ENCODE results near the gene ZIC1. TPM values are rescaled to one million over a fixed set of nuclear protein-coding genes. Genes with fewer than 3 reads are reported as not detected.

ZIC1 gene
- total RNA-seq, 2 donors from 2014 or later: not detected

GRCh38 chr3:147425388-147425850, 16.3 kb downstream of the ZIC1 start:
- ATAC-seq (no peak), DNase-seq (no peak)
- no peaks in the 10 kb centered on the region for H3K36me3 ChIP-seq (replicated peaks in 1 of 2; ENCODE audit: insufficient read depth in 1 of 2, low read depth in 2 of 2)
- peaks cover 0 to 39% of the 10 kb centered on the region in 2 donors for H3K27me3 ChIP-seq
- no peak for TF ChIP-seq CTCF (IDR thresholded peaks at IDR 0.05)
- no peak for TF ChIP-seq POLR2A (IDR thresholded peaks at IDR 0.05)
- no peak overlapping the region for H3K4me3 ChIP-seq
- WGBS, 2 donors: 20 to 24% methylated on average over 1 of the region's 1 CpG
- no peaks in the 10 kb centered on the region for H3K4me1 ChIP-seq
- no peak overlapping the region for H3K27ac ChIP-seq
- no peaks in the 10 kb centered on the region for H3K9me3 ChIP-seq
- intact Hi-C loops (cut with DNase I): no loop called here

GRCh38 chr3:147426931-147427330, 17.8 kb downstream of the ZIC1 start:
- DNase-seq (no peak), ATAC-seq (no peak)
- peaks cover 0 to 24% of the 10 kb centered on the region in 2 donors for H3K27me3 ChIP-seq
- no peaks in the 10 kb centered on the region for H3K4me1 ChIP-seq
- 80 to 90% methylated on average over 2 of the region's 2 CpGs for WGBS, 2 donors
- H3K9me3 ChIP-seq: no peaks in the 10 kb centered on the region
- TF ChIP-seq POLR2A (IDR thresholded peaks at IDR 0.05) (no peak), CTCF (IDR thresholded peaks at IDR 0.05) (no peak)
- no peaks in the 10 kb centered on the region for H3K36me3 ChIP-seq (replicated peaks in 1 of 2; ENCODE audit: insufficient read depth in 1 of 2, low read depth in 2 of 2)
- intact Hi-C loops (cut with DNase I): no loop called here
- no peak overlapping the region for H3K27ac ChIP-seq
- no peak overlapping the region for H3K4me3 ChIP-seq

- no peak for TF ChIP-seq POLR2A (IDR thresholded peaks at IDR 0.05)
- no peak for TF ChIP-seq CTCF (IDR thresholded peaks at IDR 0.05)
- ATAC-seq (no peak), DNase-seq (no peak)
- Histone ChIP-seq H3K4me1 (no peaks in the 10 kb centered on the region), H3K27ac (no peak overlapping the region), H3K9me3 (no peaks in the 10 kb centered on the region), H3K4me3 (no peak overlapping the region), H3K27me3 (peaks cover 0 to 20% of the 10 kb centered on the region in 2 donors), H3K36me3 (replicated peaks in 1 of 2; ENCODE audit: insufficient read depth in 1 of 2, low read depth in 2 of 2) (no peaks in the 10 kb centered on the region)
- intact Hi-C loops (cut with DNase I): no loop called here
- WGBS, 2 donors: 50 to 56% methylated on average over 3 of the region's 3 CpGs
Observed at GRCh38 chr3:147427746-147428145, 18.6 kb downstream of the ZIC1 start.

- Histone ChIP-seq H3K27me3 (peaks cover 0 to 15% of the 10 kb centered on the region in 2 donors), H3K27ac (no peak overlapping the region), H3K4me1 (no peaks in the 10 kb centered on the region), H3K4me3 (no peak overlapping the region), H3K9me3 (no peaks in the 10 kb centered on the region), H3K36me3 (replicated peaks in 1 of 2; ENCODE audit: insufficient read depth in 1 of 2, low read depth in 2 of 2) (no peaks in the 10 kb centered on the region)
- DNase-seq (no peak), ATAC-seq (no peak)
- intact Hi-C loops (cut with DNase I): no loop called here
- 65 to 73% methylated on average over 1 of the region's 1 CpG for WGBS, 2 donors
- TF ChIP-seq CTCF (IDR thresholded peaks at IDR 0.05) (no peak), POLR2A (IDR thresholded peaks at IDR 0.05) (no peak)
Observed at GRCh38 chr3:147428326-147428725, 19.2 kb downstream of the ZIC1 start.

- no peak overlapping the region for H3K27ac ChIP-seq
- peaks cover 0 to 13% of the 10 kb centered on the region in 2 donors for H3K27me3 ChIP-seq
- H3K4me3 ChIP-seq: no peak overlapping the region
- intact Hi-C loops (cut with DNase I): no loop called here
- ATAC-seq (no peak), DNase-seq (no peak)
- H3K36me3 ChIP-seq (replicated peaks in 1 of 2; ENCODE audit: insufficient read depth in 1 of 2, low read depth in 2 of 2): no peaks in the 10 kb centered on the region
- 86 to 89% methylated on average over 2 of the region's 2 CpGs for WGBS, 2 donors
- no peaks in the 10 kb centered on the region for H3K9me3 ChIP-seq
- no peaks in the 10 kb centered on the region for H3K4me1 ChIP-seq
- TF ChIP-seq CTCF (IDR thresholded peaks at IDR 0.05) (no peak), POLR2A (IDR thresholded peaks at IDR 0.05) (no peak)
Observed at GRCh38 chr3:147428754-147429153, 19.6 kb downstream of the ZIC1 start.
